ENCODE results near the gene ZNF33B.

GRCh38 chr10:42552188-42553063 lies 85.9 kb downstream of the ZNF33B start:
- no peak for TF ChIP-seq POLR2AphosphoS5 (IDR thresholded peaks at IDR 0.05; ENCODE audit: low read depth, low read length)
- no peak for TF ChIP-seq POLR2A (IDR thresholded peaks at IDR 0.05; ENCODE audit: low read depth, low read length)
